Activated CD8-positive, alpha-beta T cell treated with anti-CD3 and anti-CD28 coated beads for 36 hours (primary cell): ENCODE results near the gene SOCS3. TPM values are rescaled to one million over a fixed set of nuclear protein-coding genes. Genes with fewer than 3 reads are reported as not detected.

ENCODE experiments used
- ATAC-seq: fragments of 200-7000 bp; cut with Tn5 transposase; one replicate; pipeline ENCODE4 v1.10.0; 2021; ENCODE audit warnings: mild to moderate bottlenecking, moderate library complexity
- CTCF ChIA-PET: fragments of 350-600 bp; sonication (Branson Sonifier 250); formaldehyde crosslinking; loops from one replicate; lab custom pipeline; 2021; ENCODE audit warnings: antibody characterized with exemption; lab: Charles Lee
- POLR2A ChIA-PET: fragments of 350-600 bp; sonication (Branson Sonifier 250); formaldehyde crosslinking; loops from one replicate; lab custom pipeline; 2021; ENCODE audit warnings: antibody characterized with exemption; lab: Charles Lee
- DNase-seq: peaks from one replicate; pipeline ENCODE4 v3.0.0-alpha.2; 2020
- H3K27ac Mint-ChIP-seq: one replicate; pipeline ENCODE4 v1.8.0; 2021; ENCODE audit warnings: mild to moderate bottlenecking, mixed read lengths
- H3K27me3 Mint-ChIP-seq: one replicate; pipeline ENCODE4 v1.8.0; 2021; ENCODE audit warnings: mixed read lengths
- H3K36me3 Mint-ChIP-seq: one replicate; pipeline ENCODE4 v1.8.0; 2021; ENCODE audit warnings: low read depth, mixed read lengths
- H3K4me1 Mint-ChIP-seq: one replicate; pipeline ENCODE4 v1.8.0; 2021; ENCODE audit warnings: low read depth, mixed read lengths
- H3K4me3 Mint-ChIP-seq: one replicate; pipeline ENCODE4 v1.8.0; 2021; ENCODE audit warnings: mild to moderate bottlenecking, moderate library complexity, mixed read lengths
- H3K9me3 Mint-ChIP-seq: one replicate; pipeline ENCODE4 v1.8.0; 2021; ENCODE audit warnings: mixed read lengths
- intact Hi-C: fragments of 100-400 bp; cut with micrococcal nuclease; formaldehyde crosslinking; loops from one replicate; pipeline ENCODE4 v1.10.0; 2022
- total RNA-seq, 2 experiments: library from RNA; stranded (reverse); gene quantifications; one replicate each; pipeline ENCODE4 v1.2.3, GENCODE V29; 2021
- TF ChIP-seq, protein P1 (sequence below): fragments of 200-600 bp; IDR thresholded peaks from one replicate; pipeline ENCODE4 v1.8.0; 2022; ENCODE audit warnings: antibody characterized with exemption, mild to moderate bottlenecking

Gene SOCS3
- total RNA-seq, 2 experiments from 2014 or later: 48.6 to 49.1 TPM

DNA sequence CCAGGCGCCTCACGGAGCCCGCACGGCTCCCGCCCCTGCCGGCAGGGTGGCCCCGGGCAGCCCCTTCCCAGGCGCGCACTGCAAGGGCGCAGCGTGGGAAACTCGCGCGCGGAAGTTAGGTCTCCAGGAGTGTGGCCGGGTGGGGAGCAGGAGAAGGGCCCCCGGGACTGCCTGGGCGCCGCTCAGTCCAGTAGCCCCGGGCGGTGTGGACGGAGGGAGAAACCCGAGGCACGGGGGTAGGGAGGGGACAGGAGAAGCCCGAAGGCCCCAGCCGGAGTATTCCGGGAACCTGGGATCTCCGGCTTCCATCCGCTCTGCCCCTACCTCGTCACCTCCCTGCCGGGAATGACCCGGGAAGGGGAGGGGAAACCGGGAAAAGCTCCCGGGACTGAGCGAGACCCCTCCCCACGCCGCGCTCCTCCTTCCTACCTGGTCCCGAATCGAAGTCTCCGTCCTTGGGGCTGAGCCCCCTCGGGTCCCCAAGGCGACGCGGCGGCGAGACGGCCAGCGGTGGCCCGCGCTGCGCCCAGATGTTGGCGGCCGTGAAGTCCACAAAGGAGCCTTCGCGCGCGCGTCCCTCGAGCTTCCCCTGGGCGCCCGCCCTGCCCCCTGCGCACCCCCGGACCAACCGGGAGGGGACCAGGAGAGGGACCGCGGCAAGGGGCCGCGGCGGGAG is 418 bp downstream of the SOCS3 start:
- intact Hi-C loops: no loop called here
- CTCF ChIA-PET: interaction anchor here (2.1 to 3.0 kb wide), 3 partner anchors 11 to 55 kb away, joined by 5 to 27 read pairs (median 12); partner anchors contain the start of gene PGS1
- peak; percentile 46 for DNase-seq
- no peak for ATAC-seq
- Mint-ChIP-seq H3K27me3 (peaks cover 10% of the 10 kb centered on the region), H3K4me1 (peaks cover 40% of the 10 kb centered on the region), H3K4me3 (peak overlapping the region; percentile 87), H3K9me3 (no peaks in the 10 kb centered on the region), H3K36me3 (peaks cover 28% of the 10 kb centered on the region), H3K27ac (peak overlapping the region; percentile 73)
- TF ChIP-seq, protein P1, sequence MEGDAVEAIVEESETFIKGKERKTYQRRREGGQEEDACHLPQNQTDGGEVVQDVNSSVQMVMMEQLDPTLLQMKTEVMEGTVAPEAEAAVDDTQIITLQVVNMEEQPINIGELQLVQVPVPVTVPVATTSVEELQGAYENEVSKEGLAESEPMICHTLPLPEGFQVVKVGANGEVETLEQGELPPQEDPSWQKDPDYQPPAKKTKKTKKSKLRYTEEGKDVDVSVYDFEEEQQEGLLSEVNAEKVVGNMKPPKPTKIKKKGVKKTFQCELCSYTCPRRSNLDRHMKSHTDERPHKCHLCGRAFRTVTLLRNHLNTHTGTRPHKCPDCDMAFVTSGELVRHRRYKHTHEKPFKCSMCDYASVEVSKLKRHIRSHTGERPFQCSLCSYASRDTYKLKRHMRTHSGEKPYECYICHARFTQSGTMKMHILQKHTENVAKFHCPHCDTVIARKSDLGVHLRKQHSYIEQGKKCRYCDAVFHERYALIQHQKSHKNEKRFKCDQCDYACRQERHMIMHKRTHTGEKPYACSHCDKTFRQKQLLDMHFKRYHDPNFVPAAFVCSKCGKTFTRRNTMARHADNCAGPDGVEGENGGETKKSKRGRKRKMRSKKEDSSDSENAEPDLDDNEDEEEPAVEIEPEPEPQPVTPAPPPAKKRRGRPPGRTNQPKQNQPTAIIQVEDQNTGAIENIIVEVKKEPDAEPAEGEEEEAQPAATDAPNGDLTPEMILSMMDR: no peak
- POLR2A ChIA-PET: interaction anchor here (0.6 to 3.9 kb wide), 14 partner anchors 8 to 694 kb away, joined by 3 to 19 read pairs (median 3); no protein-coding TSS in a partner anchor

DNA sequence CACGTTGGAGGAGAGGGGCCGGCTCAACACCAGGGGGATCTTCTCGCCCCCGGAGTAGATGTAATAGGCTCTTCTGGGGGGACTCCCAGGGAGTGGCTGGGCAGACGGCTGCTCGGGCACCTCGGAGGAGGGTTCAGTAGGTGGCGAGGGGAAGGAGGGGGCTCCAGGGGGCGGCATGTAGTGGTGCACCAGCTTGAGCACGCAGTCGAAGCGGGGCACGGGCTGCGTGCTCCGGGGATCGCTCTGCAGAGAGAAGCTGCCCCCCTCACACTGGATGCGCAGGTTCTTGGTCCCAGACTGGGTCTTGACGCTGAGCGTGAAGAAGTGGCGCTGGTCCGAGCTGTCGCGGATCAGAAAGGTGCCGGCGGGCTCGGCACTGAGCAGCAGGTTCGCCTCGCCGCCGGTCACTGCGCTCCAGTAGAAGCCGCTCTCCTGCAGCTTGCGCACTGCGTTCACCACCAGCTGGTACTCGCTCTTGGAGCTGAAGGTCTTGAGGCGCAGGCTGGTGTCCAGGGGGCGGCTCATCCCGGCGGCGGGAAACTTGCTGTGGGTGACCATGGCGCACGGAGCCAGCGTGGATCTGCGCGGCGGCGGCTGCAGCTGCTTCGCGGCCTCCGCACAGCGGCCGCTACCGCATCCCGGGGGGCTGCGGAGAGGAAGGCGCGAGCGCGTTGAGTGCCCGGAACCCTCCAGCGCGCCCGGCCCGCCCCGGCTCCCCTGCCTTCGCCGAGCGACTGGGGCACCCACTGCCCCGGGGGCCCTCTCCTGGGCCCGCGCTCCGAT is 1.1 kb downstream of the SOCS3 start:
- POLR2A ChIA-PET: interaction anchor here (0.7 to 3.9 kb wide), 14 partner anchors 7 to 423 kb away, joined by 3 to 19 read pairs (median 4); partner anchors contain the start of gene CYTH1
- H3K4me3 Mint-ChIP-seq: peak overlapping the region; percentile 87

DNA sequence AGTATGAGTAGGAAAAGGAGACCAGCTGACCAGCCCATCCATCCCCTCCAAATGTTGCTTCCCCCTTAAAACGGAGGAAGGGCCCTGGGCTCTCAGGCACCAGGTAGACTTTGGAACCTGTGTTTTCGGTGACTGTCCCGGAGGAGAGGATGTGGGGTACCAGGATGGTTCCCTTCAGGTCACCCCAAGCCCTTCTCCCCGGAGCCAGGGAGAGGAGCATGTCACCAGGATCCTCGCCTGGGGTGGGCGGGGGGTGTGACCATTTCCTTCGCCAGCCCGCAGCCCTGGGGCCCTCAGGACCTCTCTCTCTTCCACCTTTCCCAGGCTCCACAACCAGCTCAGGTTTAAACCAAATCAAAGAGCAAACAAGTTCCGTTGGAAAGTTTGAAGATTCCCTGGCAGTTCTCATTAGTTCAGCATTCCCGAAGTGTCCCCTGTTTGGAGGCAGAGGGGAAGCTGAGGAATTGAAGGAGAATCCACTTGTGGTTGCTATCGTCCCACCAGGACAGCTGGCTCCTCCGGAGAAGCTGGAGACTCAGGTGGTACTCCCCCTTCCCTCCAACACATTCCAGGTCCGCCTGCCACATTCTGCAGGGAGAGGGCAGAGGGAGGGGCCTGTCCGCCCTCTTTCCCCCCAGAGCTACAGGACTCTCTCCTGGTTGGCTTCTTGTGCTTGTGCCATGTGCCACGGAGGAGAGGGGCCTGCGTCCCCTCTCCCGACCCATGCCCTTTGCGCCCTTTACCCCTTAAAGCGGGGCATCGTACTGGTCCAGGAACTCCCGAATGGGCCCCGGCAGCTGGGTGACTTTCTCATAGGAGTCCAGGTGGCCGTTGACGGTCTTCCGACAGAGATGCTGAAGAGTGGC is 2.0 kb downstream of the SOCS3 start:
- Mint-ChIP-seq H3K9me3 (no peaks in the 10 kb centered on the region), H3K27me3 (peaks cover 5% of the 10 kb centered on the region), H3K36me3 (peaks cover 29% of the 10 kb centered on the region), H3K4me3 (peak overlapping the region; percentile 87), H3K27ac (peak overlapping the region; percentile 96), H3K4me1 (peaks cover 51% of the 10 kb centered on the region)
- ATAC-seq: no peak
- intact Hi-C loops: no loop called here
- no peak for DNase-seq
- ChIA-PET CTCF (interaction anchor here (1.2 to 2.9 kb wide), 4 partner anchors 20 to 108 kb away, joined by 3 to 27 read pairs (median 3); partner anchors contain the start of gene PGS1), POLR2A (interaction anchor here (0.7 to 3.9 kb wide), 9 partner anchors 9 to 59 kb away, joined by 3 to 19 read pairs (median 5); no protein-coding TSS in a partner anchor)
- TF ChIP-seq, protein P1: no peak

More for the DNA sequence above, 1.1 kb downstream of the SOCS3 start:
- intact Hi-C loops: no loop called here
- Mint-ChIP-seq H3K27me3 (peaks cover 7% of the 10 kb centered on the region), H3K9me3 (no peaks in the 10 kb centered on the region), H3K36me3 (peaks cover 29% of the 10 kb centered on the region), H3K27ac (peak overlapping the region; percentile 66), H3K4me1 (peaks cover 45% of the 10 kb centered on the region)
- CTCF ChIA-PET: interaction anchor here (1.3 to 2.9 kb wide), 3 partner anchors 19 to 70 kb away, joined by 3 to 27 read pairs (median 3); partner anchors contain the start of gene PGS1
- DNase-seq: peak; percentile 41
- ATAC-seq: no peak
- TF ChIP-seq, protein P1: no peak

DNA sequence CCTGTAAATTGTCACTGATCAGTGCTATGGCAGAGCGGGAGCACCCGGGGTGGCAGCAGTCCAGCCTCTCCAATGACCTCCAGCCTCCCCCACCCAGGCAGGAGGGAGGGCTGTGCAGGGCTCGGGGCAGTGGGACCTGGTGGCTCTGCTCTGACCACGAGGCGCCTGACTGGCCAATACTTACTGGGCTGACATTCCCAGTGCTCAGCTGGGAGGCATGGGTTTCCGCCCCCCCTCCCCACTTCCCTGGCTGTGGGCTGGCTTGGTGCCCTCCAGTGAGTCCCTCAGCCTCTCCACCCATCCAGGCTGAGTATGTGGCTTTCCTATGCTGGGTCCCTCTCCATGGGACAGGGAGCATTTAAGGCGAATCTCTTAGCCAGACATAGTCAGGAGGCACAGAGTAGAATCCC is 2.7 kb downstream of the SOCS3 start:
- peaks cover 29% of the 10 kb centered on the region for H3K36me3 Mint-ChIP-seq
- peaks cover 54% of the 10 kb centered on the region for H3K4me1 Mint-ChIP-seq
- ATAC-seq (no peak), DNase-seq (no peak)
- peak overlapping the region; percentile 87 for H3K4me3 Mint-ChIP-seq
- no peaks in the 10 kb centered on the region for H3K9me3 Mint-ChIP-seq
- peak overlapping the region; percentile 96 for H3K27ac Mint-ChIP-seq
- CTCF ChIA-PET: interaction anchor here (1.2 kb wide), 1 partner anchor 107 kb away, joined by 3 read pairs; no protein-coding TSS in a partner anchor
- intact Hi-C loops: no loop called here
- TF ChIP-seq, protein P1: no peak
- POLR2A ChIA-PET: interaction anchor here (0.9 to 1.7 kb wide), 4 partner anchors 11 to 42 kb away, joined by 3 to 9 read pairs (median 4); no protein-coding TSS in a partner anchor
- H3K27me3 Mint-ChIP-seq: no peaks in the 10 kb centered on the region
